Body of pancreas (tissue), 4 donors: ENCODE measurements around the gene LRRC7.

Source experiments
- CTCF ChIP-seq, 7 experiments: fragments of 450-650 bp in 4 of 7; fragments of 200-600 bp in 3 of 7; sonication (generic) in 3 of 7; IDR thresholded peaks; one replicate each; pipeline ENCODE4 v1.5.1; 2016 to 2019; ENCODE audit warnings: antibody characterized with exemption in 7 of 7
- POLR2A ChIP-seq, 3 donors: fragments of 450-650 bp; IDR thresholded peaks; one replicate each; pipeline ENCODE4 v1.6.1; 2016; ENCODE audit warnings: antibody characterized with exemption in 3 of 3, mild to moderate bottlenecking in 2 of 3

- TF ChIP-seq CTCF (IDR thresholded peaks at IDR 0.05) (no peak), POLR2A (IDR thresholded peaks at IDR 0.05) (no peak)
Observed at GRCh38 chr1:69568421-69569174, 876 bp downstream of the LRRC7 start.
